Ecto neural progenitor cell (in vitro differentiated cells): ENCODE data around the gene VSNL1.
A peak's percentile ranks its signal among the peaks of the same experiment; 100 is the strongest.
"Not testable (repeated sequence)": the region's sequence is repeated elsewhere in the genome, so short reads cannot be mapped to it uniquely, and the experiment has no call there.

Experiments used
- DNase-seq: peaks from one replicate; pipeline ENCODE4 v3.0.0-alpha.2; 2018; ENCODE audit warnings: low spot score

Gene VSNL1

DNA sequence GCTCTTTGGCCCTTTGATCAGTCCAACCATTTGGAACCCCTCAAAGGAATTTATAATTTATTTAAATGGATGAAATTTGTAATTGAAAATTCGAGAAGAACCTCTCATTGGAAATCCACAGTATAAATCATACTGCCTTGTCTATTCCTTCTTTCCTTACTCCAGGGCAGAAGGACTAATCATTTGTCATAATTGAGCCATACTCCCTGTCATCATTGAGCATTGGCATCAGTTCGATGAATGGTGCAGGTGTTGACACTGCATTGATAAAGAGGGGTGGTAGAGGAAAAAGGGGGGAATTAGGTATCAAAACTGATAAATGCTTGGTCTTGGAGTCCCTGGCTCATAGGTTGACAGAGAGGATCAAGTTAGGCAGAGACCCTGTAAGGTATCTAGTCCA lies 2.0 kb downstream of the VSNL1 start:
- DNase-seq: no peak

DNA sequence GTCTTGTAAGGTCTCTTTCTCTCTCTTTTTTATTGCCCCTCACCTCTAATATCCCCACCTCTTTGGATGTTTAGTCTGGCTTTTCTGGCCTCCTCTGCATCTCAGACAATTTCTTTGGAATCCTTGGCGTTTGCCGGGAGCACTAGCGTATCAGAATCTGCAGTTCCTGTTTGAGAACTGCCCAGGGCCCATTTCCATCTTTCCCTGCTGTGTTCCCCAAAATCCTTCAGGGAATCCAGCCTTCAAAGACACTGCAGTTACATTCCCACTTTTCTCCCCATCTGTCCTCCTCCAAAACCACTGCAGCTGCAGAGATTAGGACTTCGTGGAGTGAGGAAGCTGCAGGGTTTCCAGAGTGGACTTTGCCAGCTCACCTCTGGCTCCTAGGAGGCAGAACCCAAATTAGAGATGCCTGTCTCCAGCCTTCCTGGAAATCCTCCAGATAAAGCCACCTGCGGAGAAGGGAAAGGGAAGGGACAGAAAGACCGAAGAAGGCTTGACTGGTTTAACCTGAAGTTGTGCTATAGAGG lies 2.7 kb downstream of the VSNL1 start:
- peak; percentile 50 for DNase-seq

DNA sequence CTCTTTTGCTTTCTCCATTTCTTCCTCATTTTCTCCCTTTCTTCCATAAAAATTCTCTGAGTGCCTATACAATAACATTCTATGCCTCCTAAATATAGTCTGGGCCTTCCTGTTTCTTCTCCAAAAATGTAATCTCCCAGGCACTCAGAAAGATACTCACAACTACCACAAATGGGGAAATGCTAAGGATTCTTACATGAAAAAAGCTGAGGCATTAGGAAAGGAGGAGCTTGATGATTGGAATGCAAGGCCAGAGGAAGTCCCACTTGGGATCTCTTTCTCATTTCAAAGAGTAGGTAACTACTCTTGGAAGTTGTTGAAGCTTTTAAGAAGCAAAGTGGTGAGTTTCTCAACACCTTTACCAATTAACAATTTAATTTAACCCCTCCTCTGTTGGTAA lies 3.4 kb downstream of the VSNL1 start:
- DNase-seq: no peak

DNA sequence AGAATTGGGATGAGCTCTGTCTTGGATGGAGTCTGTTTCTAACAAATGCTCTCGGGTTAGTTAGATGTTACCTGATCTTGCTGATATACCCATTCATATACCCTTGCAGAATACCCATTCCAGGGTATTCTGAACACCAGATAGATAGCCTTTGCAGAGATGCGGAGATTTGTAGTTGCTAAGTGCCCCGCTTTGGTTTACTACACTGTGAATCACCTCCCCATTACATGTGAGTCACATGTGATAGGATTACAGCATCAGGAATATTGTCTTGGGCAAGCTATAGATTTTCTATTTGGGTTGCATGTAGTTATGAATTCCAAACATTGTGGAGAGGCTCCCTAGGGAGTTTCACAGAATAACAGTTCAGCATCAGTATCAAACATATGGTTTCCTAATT lies 3.8 kb downstream of the VSNL1 start:
- no peak for DNase-seq

DNA sequence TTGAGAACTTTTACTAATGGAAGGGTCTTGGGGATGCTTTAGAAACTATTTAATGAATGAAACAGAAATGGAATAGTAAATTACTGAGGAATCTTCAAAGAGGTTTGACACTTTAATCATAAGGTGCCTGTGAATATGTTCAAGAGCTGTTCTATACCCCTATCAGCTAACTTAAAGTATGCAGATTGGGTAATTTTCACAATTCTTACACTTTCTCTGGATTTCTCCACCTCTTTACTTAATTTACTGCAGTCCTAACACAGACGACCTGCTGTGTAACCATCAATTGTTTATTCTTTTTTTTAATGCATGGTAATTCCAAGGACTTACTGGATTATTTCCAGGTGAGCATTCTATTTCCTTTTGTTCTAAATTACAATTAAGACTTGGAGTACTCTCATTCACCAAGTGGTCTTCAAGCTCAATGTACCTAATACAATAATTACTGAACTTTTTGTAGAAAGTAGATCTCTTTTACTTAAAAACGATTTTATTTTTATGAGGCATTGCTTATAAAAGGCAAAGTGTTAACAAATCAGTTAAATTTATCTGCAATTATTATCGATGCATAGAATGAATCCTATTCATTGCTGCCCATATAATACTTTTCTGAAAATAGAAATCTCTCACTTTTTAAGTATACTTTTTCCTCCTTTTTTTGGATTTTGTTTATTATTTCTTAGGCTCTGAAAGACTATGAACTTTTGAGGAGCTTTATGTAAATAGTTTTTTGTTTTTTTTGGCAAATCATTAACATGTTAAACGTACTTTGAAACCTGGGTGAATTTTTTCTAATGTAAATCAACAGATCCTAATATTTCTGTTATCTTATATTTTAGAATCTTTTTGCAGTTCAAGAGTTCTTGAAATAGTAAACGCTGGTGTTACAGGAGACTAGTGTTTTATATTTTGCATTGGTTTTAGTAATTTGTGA lies 5.5 kb downstream of the VSNL1 start:
- DNase-seq: no peak

DNA sequence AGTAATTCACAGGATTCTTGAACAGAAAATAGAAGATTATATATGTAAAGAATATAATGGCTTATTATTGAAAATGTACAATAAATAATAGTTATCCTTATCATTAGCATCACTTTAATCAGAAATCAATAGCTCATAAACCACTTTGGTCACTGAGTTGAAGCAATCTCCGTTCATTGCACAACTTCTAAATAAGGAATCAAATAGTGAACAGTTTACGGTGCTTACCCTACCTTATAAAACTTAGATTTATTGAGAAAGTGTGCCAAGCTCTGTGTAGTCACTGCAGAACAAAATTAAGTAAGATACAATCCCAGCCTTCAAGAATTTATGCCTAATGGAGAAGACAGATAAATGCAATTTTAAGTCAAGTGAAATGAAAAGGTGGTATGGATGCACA lies 6.7 kb downstream of the VSNL1 start:
- DNase-seq: no peak

DNA sequence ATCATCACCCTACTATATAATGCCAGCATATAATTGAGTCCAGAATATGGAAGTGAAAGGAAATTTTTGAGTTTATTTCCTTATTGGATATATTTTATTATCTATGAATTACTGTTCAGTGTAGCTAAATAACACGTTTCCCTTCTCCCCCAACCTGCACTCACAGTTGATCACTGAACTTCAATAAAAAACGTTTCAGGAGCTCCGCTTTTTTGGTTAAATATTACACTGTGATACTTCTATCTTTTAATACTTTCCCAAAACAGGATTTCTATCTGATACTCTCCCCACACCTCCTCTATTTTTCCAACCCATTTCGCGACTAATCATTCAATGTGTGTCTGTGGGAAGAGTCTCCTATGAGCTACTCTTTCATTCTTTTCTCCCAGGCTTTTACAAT lies 7.2 kb downstream of the VSNL1 start:
- DNase-seq: no peak

DNA sequence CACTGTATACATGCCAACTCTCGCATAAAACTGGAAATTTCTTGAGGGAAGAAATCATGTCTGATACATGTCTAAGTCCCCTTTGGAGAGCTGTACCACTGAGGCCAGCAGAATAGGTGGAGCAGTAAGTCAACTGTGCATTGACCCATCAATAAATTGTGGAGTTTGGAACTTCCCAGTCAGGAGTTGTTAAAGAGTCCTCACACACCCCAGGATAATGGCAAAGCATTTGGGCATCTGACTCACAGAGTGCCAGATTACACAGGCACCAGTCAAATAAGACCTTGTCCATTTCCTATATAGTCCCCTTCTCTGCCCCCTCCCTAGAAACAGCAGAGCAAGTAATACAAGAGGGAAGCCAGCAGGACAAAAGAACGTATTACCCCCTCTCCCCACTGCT lies 10.4 kb downstream of the VSNL1 start:
- no peak for DNase-seq

DNA sequence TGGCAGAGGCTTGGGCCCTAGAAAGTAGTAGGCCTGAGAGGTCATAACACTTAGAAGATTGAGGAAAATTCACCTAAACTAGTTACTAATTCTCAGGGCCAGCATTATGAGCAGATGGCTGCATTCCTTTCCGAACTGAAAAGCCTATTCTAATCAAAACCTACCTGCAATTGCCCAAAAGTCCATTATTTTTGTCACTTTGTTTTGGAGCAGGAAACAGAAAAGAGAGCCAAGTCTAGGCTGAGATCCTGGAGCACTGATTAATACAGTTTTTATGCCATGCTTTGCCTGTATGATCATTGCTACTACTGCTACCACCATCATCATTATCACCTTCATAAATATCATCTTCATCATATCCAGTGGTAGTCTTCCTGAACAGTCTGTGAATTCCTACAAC lies 14.7 kb downstream of the VSNL1 start:
- DNase-seq: no peak

DNA sequence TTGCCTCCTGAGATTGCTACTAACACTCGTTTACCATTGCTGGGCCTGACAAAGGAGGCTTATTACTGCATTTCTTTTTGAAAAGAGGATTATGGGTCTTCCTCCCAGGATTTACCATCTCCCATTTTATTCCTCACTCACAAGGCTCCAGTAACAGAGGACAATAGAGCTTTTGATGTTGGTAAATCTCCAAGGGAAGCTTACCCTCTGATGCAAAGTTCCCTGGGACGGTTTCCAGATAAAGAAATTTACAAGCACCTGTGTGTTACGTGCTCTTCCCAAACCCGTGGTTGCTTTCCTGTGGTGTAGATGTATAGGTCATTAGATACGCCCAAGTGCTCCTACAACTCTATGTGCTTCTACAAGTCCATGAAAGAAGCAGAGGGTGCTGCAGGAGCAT lies 17.1 kb downstream of the VSNL1 start:
- no peak for DNase-seq

DNA sequence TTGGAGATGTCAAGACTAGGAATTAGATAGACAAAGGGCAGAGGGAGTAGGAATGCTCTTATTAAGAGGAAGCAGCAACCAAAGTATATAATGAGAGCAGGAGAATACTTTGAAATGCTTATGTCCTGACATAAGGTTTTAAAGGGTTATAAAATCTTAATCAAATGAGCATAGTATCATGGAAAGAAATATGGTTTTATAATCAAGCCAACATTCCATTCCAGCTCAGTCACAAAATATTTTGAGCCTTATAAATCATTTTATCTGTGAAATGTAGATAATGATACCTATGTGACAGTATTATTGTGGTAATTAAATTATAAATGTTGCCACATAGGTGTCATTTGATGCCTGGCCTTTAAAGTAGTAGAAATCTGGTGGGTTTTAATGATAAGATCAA lies 17.6 kb downstream of the VSNL1 start:
- no peak for DNase-seq

DNA sequence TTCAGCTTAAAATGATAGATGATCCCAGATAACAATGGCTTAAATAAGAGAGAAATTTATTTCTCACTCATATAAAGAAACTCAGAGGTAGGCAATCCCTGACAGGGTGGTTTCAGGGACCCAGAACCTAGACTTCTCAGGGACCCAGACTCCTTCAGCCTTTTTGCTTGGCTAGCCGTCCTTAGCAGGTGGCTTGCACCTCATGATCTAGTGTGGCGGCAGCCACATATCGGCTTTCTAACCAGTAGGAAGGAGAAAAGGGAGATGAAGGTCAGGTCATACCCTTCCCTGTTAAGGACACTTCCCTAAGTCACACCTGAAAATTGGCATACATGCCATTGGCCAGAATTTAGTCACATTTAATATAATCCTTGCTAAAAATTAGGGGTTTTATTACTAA lies 18.4 kb downstream of the VSNL1 start:
- DNase-seq: no peak

DNA sequence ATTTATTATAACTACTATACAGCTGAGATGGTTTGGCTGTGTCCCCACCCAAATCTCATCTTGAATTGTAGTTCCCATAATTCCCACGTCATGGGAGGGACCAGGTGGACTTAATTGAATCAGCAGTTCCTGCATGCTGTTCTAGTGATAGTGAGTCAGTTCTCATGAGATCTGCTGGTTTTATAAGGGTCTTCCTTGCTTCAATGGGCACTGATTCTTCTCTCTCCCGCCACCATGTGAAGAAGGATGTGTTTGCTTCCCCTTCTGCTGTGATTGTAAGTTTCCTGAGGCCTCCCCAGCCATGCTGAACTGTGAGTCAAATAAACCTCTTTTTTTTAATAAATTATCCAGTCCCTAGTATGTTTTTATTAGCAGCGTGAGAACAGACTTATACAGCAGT lies 25.2 kb downstream of the VSNL1 start:
- not testable (repeated sequence) for DNase-seq

DNA sequence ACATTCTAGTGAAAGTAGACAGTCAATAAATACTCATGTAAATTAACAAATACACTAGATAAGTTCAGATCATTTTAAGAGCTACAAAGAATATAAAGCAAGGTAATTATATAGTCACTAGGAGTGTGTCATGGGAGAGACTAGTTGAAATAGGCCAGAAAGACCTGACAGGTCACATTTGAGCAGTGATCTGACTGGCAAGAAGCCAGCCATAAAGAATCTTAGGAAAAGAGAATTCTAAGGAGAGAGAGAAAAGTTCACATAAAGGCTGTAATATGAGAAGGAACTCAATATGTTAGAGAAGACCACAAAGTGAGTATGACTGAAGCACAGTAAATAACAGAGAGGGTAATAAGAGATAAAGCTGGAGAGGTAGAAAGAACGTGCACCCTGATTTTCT lies 31.2 kb downstream of the VSNL1 start:
- no peak for DNase-seq

DNA sequence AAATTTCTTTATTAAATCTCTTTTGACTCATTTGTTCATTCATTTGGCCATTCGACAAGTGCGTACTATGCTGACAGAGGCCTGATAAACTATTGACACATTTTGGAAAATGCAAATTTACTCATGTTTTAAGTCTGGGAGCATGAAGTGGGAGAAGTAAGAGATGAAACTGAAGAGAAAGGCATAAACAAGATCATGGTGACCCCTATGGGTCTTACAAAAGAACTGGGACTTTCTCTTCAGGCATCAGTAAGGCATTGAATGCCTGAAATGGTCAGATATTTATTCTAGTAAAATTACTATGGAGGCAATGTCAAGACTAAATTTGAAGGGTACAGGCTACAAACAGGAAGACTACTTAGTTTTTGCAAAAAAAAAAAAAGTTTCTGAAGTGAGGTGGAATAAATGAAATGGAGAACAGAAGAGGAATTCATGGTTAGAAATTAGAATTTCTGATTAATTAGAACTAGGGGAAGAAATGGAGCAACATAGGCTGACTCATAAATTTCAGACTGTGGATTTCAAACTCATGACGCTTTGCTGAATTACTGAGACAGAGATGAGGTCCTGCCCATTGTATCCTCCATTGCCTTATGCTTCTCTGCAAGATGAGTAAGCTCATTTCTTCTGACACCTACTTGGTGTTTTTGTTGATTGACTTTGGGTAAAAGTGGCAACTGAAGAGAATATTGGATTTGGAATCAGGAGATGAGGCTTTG lies 32.7 kb downstream of the VSNL1 start:
- DNase-seq: no peak

DNA sequence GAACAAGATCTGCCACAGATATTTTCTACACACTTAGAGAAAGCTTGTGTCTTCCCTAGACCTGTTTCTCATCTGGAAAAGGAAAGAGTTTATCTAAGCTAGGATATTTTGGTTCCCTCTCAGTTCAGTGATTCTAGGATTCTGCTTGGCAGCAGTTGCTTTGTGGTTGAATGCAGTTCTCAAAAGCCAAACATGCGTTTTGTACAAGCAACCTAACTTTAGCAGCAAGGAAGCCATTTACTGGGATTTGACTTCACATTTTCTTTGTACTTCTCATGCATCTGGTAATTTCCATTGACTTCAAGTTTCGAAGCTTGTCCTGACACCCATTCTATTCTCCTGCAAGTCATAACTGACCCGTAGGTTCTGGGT lies 33.3 kb downstream of the VSNL1 start:
- DNase-seq: no peak

DNA sequence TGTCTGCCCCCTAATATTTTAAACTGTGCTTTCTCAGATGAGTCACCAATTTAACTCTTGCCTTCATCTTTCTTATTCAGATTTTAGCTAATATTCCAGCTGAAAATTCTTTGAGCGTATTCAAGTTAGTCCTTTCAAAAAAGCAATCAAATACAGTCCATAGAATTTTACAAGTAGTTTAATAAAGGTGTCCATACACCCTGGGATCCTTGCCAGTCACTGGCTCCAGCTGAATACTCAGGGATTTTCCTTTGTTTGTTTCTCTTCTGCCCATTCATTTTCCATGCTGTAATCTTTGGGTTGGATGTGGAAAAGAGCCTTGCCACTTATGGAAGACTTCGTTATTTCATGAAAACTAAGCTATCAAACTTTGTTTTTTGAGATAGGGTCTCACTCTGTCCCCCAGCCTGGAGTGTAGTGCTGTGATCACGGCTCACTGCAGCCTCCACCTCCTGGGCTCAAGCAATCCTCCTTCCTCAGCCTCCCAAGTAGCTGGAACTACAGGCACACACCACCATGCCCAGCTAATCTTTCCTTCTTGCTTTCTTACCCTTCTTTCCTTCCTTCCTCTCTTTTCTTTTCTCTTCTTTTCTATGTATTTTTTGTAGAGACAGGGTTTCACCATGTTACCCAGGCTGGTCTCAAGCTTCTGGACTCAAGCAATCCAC lies 34.0 kb downstream of the VSNL1 start:
- DNase-seq: no peak

DNA sequence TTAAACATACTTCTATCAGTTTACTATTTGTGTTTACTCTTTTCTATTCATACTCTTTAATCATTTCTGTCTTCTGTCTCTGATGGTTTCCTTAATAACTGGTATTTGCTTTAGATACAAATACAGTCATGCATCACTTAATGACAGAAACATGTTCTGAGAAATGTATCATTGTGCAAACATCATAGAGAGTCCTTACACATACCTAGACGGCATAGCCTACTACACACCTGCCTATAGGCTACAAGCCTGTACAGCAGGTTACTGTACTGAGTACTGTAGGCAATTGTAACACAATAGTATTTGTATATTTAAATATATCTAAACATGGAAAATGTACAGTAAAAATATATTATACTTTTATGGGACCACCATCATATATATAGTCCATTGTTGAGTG lies 36.3 kb downstream of the VSNL1 start:
- DNase-seq: no peak

DNA sequence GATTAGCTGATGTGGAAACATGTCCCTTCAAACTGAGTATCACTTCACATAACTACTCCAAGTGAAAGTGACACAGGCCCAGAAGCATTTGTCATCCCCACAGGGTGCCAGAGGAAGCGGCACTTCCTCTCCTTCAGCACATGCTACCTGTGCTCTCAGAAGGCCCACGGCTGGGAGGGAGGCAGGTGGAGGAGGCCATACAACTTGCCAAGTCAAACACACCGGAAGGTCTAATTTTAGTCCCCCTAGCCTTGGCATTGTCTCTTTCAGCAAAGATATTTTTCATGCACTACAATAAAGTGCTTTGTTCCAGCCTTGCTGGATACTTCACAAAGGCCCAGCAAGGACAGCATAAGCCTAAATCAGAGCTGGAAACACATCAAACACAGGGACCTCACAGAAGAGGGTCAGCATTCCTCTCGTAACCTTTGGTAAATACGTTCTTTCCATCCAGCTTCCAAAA lies 38.0 kb downstream of the VSNL1 start:
- no peak for DNase-seq

DNA sequence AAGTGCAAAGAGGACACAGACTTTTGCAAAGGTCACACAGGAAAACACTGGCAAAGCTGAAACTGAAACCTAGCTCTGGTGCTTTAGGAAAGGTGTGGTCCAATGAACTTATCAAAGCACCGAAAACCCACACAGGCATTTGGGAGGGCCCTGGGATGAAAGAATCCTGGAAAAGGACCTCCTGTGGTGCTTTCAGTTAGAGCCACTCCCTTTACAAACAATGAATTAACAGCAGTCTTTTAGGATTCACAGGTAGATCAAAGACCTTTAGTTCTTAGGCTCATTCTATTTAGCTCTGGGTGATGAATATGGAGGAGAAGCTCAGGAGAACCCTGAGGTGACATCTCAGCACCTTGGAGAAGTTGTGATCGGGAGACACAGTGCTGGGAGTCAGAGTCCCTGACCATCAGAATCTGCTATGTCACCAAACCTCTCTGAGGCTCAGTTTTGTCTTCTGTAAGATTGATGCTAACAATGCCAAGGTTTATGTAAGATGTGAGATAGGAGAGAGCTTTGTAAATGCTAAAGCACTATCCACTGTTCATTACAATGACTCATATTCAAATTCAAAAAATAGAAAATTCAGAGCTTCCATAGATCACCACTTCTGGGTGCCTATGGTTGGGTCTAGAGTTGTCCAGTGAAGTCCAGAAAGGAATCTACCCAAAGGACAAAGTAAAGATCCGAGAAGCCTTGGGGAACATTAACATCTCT lies 39.3 kb downstream of the VSNL1 start:
- DNase-seq: no peak

DNA sequence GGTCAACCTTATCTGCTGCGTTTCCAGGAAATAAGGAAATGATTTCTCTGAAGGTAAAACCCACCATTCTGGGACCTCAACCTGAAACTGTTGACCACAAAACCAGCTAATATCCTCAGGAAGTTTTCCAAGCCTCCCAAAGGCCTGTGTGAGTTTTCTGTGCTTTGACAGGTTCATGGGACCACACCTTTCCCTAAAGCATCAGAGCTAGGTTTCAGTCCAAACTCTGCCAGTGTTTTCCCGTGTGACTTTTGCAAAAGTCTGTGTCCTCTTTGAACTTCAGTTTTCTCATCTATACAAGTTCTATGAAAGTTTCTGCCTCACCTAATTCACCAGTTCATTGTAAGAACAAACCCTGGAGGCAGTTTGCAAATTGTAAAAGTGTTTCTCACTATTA lies 39.8 kb downstream of the VSNL1 start:
- DNase-seq: no peak

DNA sequence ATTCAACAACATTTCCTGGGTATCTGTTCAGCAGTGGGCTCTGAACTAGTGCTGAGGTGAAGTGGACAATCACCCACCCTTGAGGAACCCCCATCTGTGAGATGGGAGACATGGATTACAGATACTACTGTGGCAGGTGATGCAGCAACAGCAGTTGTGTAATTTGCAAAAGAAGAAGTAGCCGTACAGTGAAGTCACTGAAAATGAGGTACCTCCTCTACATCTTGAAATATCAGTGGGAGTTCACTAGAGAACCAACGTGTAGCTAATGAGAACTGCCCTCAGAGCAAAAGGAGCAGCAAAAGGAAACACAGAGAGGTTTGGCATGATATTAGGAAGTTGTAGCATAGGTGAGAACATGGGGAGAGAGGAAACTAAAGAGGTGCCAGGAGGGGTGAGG lies 41.3 kb downstream of the VSNL1 start:
- no peak for DNase-seq
